A549 (cell line): ENCODE measurements around the gene CARD9. TPM values are rescaled to one million over a fixed set of nuclear protein-coding genes. Genes with fewer than 3 reads are reported as not detected.

Experiments used
- ATAC-seq, 2 experiments: fragments of 200-7000 bp in 1 of 2; fragments of >200 bp in 1 of 2; cut with Nextera tagmentation in 1 of 2; cut with Tn5 transposase in 1 of 2; 3 replicates each; pipeline versions ENCODE4 v1.8.0 to v1.9.1; 2018 to 2020; ENCODE audit warnings: mild to moderate bottlenecking in 1 of 2, moderate library complexity in 1 of 2
- CTCF ChIA-PET: fragments of 300-600 bp; sonication (Branson Sonifier 250); formaldehyde crosslinking; extraction: SDS; loops from one replicate; lab custom pipeline; 2021; ENCODE audit warnings: antibody characterized with exemption, inconsistent platforms; lab: Yijun Ruan, JAX
- POLR2A ChIA-PET: fragments of 350-600 bp; formaldehyde crosslinking; extraction: SDS; loops from one replicate; lab custom pipeline; 2021; ENCODE audit warnings: antibody characterized with exemption, inconsistent platforms; lab: Yijun Ruan, JAX
- DNase-seq, 2 experiments: peaks; one replicate each; pipeline versions ENCODE4 v3.0.0 to v3.0.0-alpha.2; 2011 to 2016; ENCODE audit warnings: low read depth in 1 of 2, low spot score in 1 of 2
- FAIRE-seq: peaks from 2 replicates; lab custom pipeline; 2011; peaks lifted over from hg19 to GRCh38; lab: Jason Lieb, UNC
- H3K27ac ChIP-seq, 2 experiments: fragments of >200 bp; sonication (Bioruptor Twin); formaldehyde crosslinking; 3 replicates each; pipeline ENCODE4 v1.5.1; 2016 to 2017
- H3K4me1 ChIP-seq: fragments of >200 bp; sonication (Bioruptor Twin); formaldehyde crosslinking; 3 replicates; pipeline ENCODE4 v1.6.1; 2016
- H3K4me2 ChIP-seq: fragments of >200 bp; sonication (Bioruptor Twin); formaldehyde crosslinking; 3 replicates; pipeline ENCODE4 v1.6.1; 2016
- H3K4me3 ChIP-seq: fragments of >200 bp; sonication (Bioruptor Twin); formaldehyde crosslinking; 3 replicates; pipeline ENCODE4 v1.5.1; 2016
- H3K9me3 ChIP-seq: fragments of >200 bp; sonication (Bioruptor Twin); formaldehyde crosslinking; 3 replicates; pipeline ENCODE4 v1.6.1; 2016
- CBX2 ChIP-seq: fragments of 200-600 bp; sonication (generic); IDR thresholded peaks from 2 replicates; pipeline ENCODE4 v1.6.1; 2016; ENCODE audit warnings: low read depth, mild to moderate bottlenecking, borderline replicate concordance
- CEBPB ChIP-seq, 2 experiments: fragments of >200 bp in 1 of 2; sonication (Bioruptor Twin) in 1 of 2; formaldehyde crosslinking in 1 of 2; IDR thresholded peaks; 2 replicates each; pipeline ENCODE4 v1.6.1; 2012 to 2016
- CHD4 ChIP-seq: fragments of 200-600 bp; sonication (generic); IDR thresholded peaks from 2 replicates; pipeline ENCODE4 v1.6.1; 2016; ENCODE audit warnings: antibody characterized with exemption, mild to moderate bottlenecking, borderline replicate concordance
- EHF ChIP-seq: fragments of 250-450 bp; sonication (Bioruptor Pico); IDR thresholded peaks from 2 replicates; pipeline ENCODE4 v1.5.0; 2020; ENCODE audit warnings: mild to moderate bottlenecking
- EHMT2 ChIP-seq: fragments of 200-600 bp; sonication (generic); IDR thresholded peaks from 2 replicates; pipeline ENCODE4 v1.6.1; 2016; ENCODE audit warnings: antibody characterized with exemption, low read depth, mild to moderate bottlenecking, moderate library complexity
- ELK1 ChIP-seq: fragments of 150-350 bp; IDR thresholded peaks from 2 replicates; pipeline ENCODE4 v1.6.1; 2014; ENCODE audit warnings: low read depth, mild to moderate bottlenecking, low read length
- FOSB ChIP-seq: fragments of 250-450 bp; sonication (Bioruptor Pico); IDR thresholded peaks from 2 replicates; pipeline ENCODE4 v1.5.0; 2020; ENCODE audit warnings: mild to moderate bottlenecking, moderate library complexity
- HDAC2 ChIP-seq: fragments of 200-600 bp; sonication (generic); IDR thresholded peaks from 2 replicates; pipeline ENCODE4 v1.6.1; 2016
- HOXA7 ChIP-seq: fragments of 250-450 bp; sonication (Bioruptor Pico); IDR thresholded peaks from 2 replicates; pipeline ENCODE4 v1.5.0; 2020; ENCODE audit warnings: mild to moderate bottlenecking, moderate library complexity
- HOXB13 ChIP-seq: fragments of 250-450 bp; sonication (Bioruptor Pico); IDR thresholded peaks from 2 replicates; pipeline ENCODE4 v1.5.0; 2020; ENCODE audit warnings: low read depth, mild to moderate bottlenecking, moderate library complexity
- MAZ ChIP-seq: fragments of 150-350 bp; IDR thresholded peaks from 2 replicates; pipeline ENCODE4 v1.6.1; 2014; ENCODE audit warnings: antibody characterized with exemption, low read depth, low read length, borderline replicate concordance
- MYC ChIP-seq: IDR thresholded peaks from 2 replicates; pipeline ENCODE4 v1.6.1; 2012; ENCODE audit warnings: mild to moderate bottlenecking, inconsistent platforms, low read length, improper control_type of control experiment, borderline replicate concordance
- PHF8 ChIP-seq: fragments of 200-600 bp; sonication (generic); IDR thresholded peaks from 2 replicates; pipeline ENCODE4 v1.6.1; 2016; ENCODE audit warnings: low read depth, mild to moderate bottlenecking, antibody characterized with exemption, moderate library complexity, borderline replicate concordance
- POLR2AphosphoS2 ChIP-seq: conservative IDR thresholded peaks from 2 replicates; pipeline ENCODE4 v1.6.1; 2012; ENCODE audit warnings: low read length, improper control_type of control experiment, inconsistent platforms
- RAD21 ChIP-seq, 2 experiments: fragments of >200 bp in 1 of 2; sonication (Bioruptor Twin) in 1 of 2; formaldehyde crosslinking in 1 of 2; IDR thresholded peaks in 1 of 2; conservative IDR thresholded peaks in 1 of 2; 2 replicates in 1 of 2; 3 replicates in 1 of 2; pipeline ENCODE4 v1.6.1; 2012 to 2018; ENCODE audit warnings: inconsistent platforms in 1 of 2
- RARB ChIP-seq: fragments of 250-450 bp; sonication (Bioruptor Pico); IDR thresholded peaks from 2 replicates; pipeline ENCODE4 v1.8.0; 2021; ENCODE audit warnings: mild to moderate bottlenecking, moderate library complexity
- RCOR1 ChIP-seq: fragments of 150-350 bp; IDR thresholded peaks from 2 replicates; pipeline ENCODE4 v1.6.1; 2014; ENCODE audit warnings: antibody characterized with exemption, low read length, low read depth
- TP53 ChIP-seq: fragments of 250-450 bp; sonication (Bioruptor Pico); IDR thresholded peaks from 2 replicates; pipeline ENCODE4 v1.5.0; 2021; ENCODE audit warnings: mild to moderate bottlenecking, moderate library complexity
- ZNF302 ChIP-seq: fragments of 250-450 bp; sonication (Bioruptor Pico); IDR thresholded peaks from 2 replicates; pipeline ENCODE4 v1.9.0; 2021; ENCODE audit warnings: inconsistent platforms, mild to moderate bottlenecking, moderate library complexity
- ZSCAN20 ChIP-seq: fragments of 250-450 bp; sonication (Bioruptor Pico); IDR thresholded peaks from 2 replicates; pipeline ENCODE4 v1.8.0; 2022; ENCODE audit warnings: mild to moderate bottlenecking, moderate library complexity
- WGBS: methylation state at CpG from one replicate; pipeline ENCODE4 v1.1.6; 2017; ENCODE audit errors: missing lambda C conversion rate; 5-methylcytosine and 5-hydroxymethylcytosine counted together
- polyA plus RNA-seq, 4 experiments: library from polyadenylated mRNA; depleted of rRNA in 3 of 4; stranded (reverse); fragments of >200 nt; fragmentation: RNase III in 1 of 4; extraction: RNeasy Plus Mini Kit Qiagen cat#74134 plus additional on column Dnase treatment in 1 of 4; gene quantifications; 2 replicates in 3 of 4; 3 replicates in 1 of 4; pipeline ENCODE4 v1.2.3, GENCODE V29; 2011 to 2017
- TF ChIP-seq, protein P1 (sequence below): fragments of 250-450 bp; sonication (Bioruptor Pico); IDR thresholded peaks from 2 replicates; pipeline ENCODE4 v1.5.0; 2020; ENCODE audit warnings: low read depth, mild to moderate bottlenecking, moderate library complexity
- TF ChIP-seq, protein P2 (sequence below): fragments of >200 bp; sonication (Bioruptor Twin); formaldehyde crosslinking; IDR thresholded peaks from 3 replicates; pipeline ENCODE4 v1.6.1; 2016

CARD9 gene
- polyA plus RNA-seq, 2 of the 4 experiments (the other 2 are of a cell fraction), result 0.21 to 0.94 TPM

DNA sequence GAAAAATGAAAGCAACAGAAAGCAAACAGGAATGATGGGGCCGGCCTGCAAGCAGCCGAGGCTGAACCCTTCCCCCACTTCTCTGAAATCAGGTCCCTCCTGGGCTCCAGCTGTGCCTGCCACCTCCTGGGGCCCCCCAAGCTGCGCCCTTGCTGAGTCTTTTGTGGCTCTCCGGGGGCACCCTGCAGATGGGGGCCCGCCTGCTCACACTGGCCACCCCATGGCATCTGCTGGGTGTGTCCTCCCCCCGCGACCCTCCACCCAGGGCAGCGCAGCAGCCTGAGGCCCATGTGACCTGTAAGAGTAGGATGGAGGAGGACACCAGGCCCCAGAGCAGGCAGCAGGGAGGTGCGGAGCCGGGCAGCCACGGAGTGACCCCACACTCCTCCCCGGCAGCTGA, 40.4 kb downstream of the CARD9 start:
- no peak for TF ChIP-seq RARB (CRISPR knock-in tag)
- no peak for TF ChIP-seq EHMT2
- TF ChIP-seq CEBPB (IDR thresholded peaks at IDR 0.05), result no peak
- no peak for TF ChIP-seq HDAC2
- no peak for TF ChIP-seq MYC
- ChIA-PET POLR2A (no interaction called here), CTCF (no interaction called here)
- Histone ChIP-seq H3K4me2 (no peak overlapping the region), H3K4me3 (no peak overlapping the region), H3K9me3 (no peaks in the 10 kb centered on the region), H3K4me1 (peaks cover 11% of the 10 kb centered on the region), H3K27ac (no peak overlapping the region)
- 74% methylated on average over 8 of the region's 12 CpGs for WGBS
- FAIRE-seq, result no peak
- no peak for ATAC-seq
- DNase-seq, result no peak

DNA sequence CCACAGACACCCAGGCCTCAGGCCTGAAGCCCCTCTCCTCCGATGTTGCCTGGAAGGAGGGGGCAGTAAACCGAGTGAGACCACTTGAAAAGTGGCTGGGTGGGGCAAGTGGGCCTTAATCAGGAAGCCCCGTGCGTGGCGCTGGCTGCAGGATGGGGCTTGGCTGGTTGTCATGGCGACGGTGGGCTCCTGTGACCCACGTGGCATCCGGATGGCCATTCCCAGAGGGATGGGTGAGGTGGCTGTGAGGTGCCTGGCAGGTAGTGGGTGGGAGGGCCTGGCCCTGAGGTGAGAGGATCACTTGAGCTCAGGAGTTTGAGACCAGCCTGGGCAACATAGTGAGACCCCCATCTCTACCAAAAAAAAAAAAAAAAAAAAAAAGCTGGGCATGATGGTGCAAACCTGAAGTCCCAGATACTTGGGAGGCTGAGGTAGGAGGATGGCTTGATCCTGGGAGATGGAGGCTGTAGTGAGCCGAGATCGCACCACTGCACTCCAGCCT, 40.9 kb downstream of the CARD9 start:
- H3K4me2 ChIP-seq, result no peak overlapping the region
- H3K27ac ChIP-seq, result no peak overlapping the region
- no peak for DNase-seq
- no peak for ATAC-seq
- H3K9me3 ChIP-seq, result no peaks in the 10 kb centered on the region
- 86% methylated on average over 11 of the region's 11 CpGs for WGBS
- H3K4me3 ChIP-seq, result no peak overlapping the region
- peaks cover 12% of the 10 kb centered on the region for H3K4me1 ChIP-seq
- CTCF ChIA-PET, result interaction anchor here (1.7 kb wide), 1 partner anchor 13 kb away, joined by 5 read pairs; no protein-coding TSS in a partner anchor
- FAIRE-seq, result no peak
- POLR2A ChIA-PET, result no interaction called here
- TF ChIP-seq TP53 (CRISPR knock-in tag) (no peak), CHD4 (no peak), EHF (CRISPR knock-in tag) (no peak), POLR2AphosphoS2 (no peak), HOXA7 (no peak), HOXB13 (no peak), PHF8 (no peak), MAZ (no peak), ZNF302 (CRISPR knock-in tag) (no peak), ELK1 (no peak), RAD21 (conservative IDR thresholded peaks at IDR 0.05 in 1 of 2, IDR thresholded peaks at IDR 0.05 in 1 of 2) (no peak), FOSB (no peak), ZSCAN20 (CRISPR knock-in tag) (no peak), RCOR1 (no peak), CBX2 (no peak)
- TF ChIP-seq, protein P1, sequence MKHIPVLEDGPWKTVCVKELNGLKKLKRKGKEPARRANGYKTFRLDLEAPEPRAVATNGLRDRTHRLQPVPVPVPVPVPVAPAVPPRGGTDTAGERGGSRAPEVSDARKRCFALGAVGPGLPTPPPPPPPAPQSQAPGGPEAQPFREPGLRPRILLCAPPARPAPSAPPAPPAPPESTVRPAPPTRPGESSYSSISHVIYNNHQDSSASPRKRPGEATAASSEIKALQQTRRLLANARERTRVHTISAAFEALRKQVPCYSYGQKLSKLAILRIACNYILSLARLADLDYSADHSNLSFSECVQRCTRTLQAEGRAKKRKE (CRISPR knock-in tag), result no peak
- TF ChIP-seq, protein P2, sequence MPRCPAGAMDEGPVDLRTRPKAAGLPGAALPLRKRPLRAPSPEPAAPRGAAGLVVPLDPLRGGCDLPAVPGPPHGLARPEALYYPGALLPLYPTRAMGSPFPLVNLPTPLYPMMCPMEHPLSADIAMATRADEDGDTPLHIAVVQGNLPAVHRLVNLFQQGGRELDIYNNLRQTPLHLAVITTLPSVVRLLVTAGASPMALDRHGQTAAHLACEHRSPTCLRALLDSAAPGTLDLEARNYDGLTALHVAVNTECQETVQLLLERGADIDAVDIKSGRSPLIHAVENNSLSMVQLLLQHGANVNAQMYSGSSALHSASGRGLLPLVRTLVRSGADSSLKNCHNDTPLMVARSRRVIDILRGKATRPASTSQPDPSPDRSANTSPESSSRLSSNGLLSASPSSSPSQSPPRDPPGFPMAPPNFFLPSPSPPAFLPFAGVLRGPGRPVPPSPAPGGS, result no peak
